Tibial nerve (tissue), 3 donors: ENCODE results near the gene PWWP2B.

Source experiments
- EP300 ChIP-seq, 2 donors: sonication (generic); formaldehyde crosslinking; IDR thresholded peaks; one replicate each; pipeline ENCODE4 v1.6.1; 2017; ENCODE audit warnings: antibody characterized with exemption in 2 of 2, mild to moderate bottlenecking in 1 of 2
- POLR2A ChIP-seq, 2 donors: fragments of 450-650 bp; IDR thresholded peaks; one replicate each; pipeline ENCODE4 v1.6.1; 2017; ENCODE audit warnings: antibody characterized with exemption in 2 of 2, mild to moderate bottlenecking in 2 of 2, moderate library complexity in 2 of 2

- TF ChIP-seq POLR2A (IDR thresholded peaks at IDR 0.05) (no peak), EP300 (IDR thresholded peaks at IDR 0.05) (no peak)
Observed at GRCh38 chr10:132400041-132400546, 3.1 kb downstream of the PWWP2B start.
